Astrocyte (in vitro differentiated cells and primary cell): ENCODE results near the gene C4orf51. TPM values are rescaled to one million over a fixed set of nuclear protein-coding genes. Genes with fewer than 3 reads are reported as not detected.

Experiments
- DNase-seq: peaks from one replicate; pipeline ENCODE4 v3.0.0-alpha.2; 2010; ENCODE audit warnings: low read depth
- FAIRE-seq: peaks from 2 replicates; lab custom pipeline; 2011; peaks lifted over from hg19 to GRCh38; lab: Jason Lieb, UNC
- H2AFZ ChIP-seq: 2 replicates; pipeline ENCODE4 v1.6.0; 2012; ENCODE audit warnings: low read depth, low read length, inconsistent platforms
- H3K27ac ChIP-seq: 2 replicates; pipeline ENCODE4 v1.5.1; 2011; ENCODE audit warnings: low read depth, low read length, inconsistent platforms
- H3K27me3 ChIP-seq: 2 replicates; pipeline ENCODE4 v1.6.0; 2011; ENCODE audit warnings: low read length, inconsistent platforms; ENCODE audit not compliant: insufficient read depth
- H3K36me3 ChIP-seq: 2 replicates; pipeline ENCODE4 v1.5.1; 2011; ENCODE audit warnings: low read length, inconsistent platforms; ENCODE audit not compliant: insufficient read depth
- H3K4me1 ChIP-seq: 2 replicates; pipeline ENCODE4 v1.5.1; 2011; ENCODE audit warnings: low read length, inconsistent platforms; ENCODE audit not compliant: insufficient read depth
- H3K4me2 ChIP-seq: 2 replicates; pipeline ENCODE4 v1.6.0; 2012; ENCODE audit warnings: low read length, inconsistent platforms
- H3K4me3 ChIP-seq: 2 replicates; pipeline ENCODE4 v1.5.1; 2011; ENCODE audit warnings: low read depth, mild to moderate bottlenecking, low read length, inconsistent platforms; ENCODE audit not compliant: insufficient read depth
- H3K79me2 ChIP-seq: 2 replicates; pipeline ENCODE4 v1.6.0; 2012; ENCODE audit warnings: mild to moderate bottlenecking, low read length, inconsistent platforms; ENCODE audit not compliant: insufficient read depth
- H3K9ac ChIP-seq: 2 replicates; pipeline ENCODE4 v1.6.0; 2012; ENCODE audit warnings: mild to moderate bottlenecking, low read length, inconsistent platforms
- H3K9me3 ChIP-seq: 2 replicates; pipeline ENCODE4 v1.5.1; 2012; ENCODE audit warnings: low read depth, mild to moderate bottlenecking, low read length, inconsistent platforms; ENCODE audit not compliant: insufficient read depth
- H4K20me1 ChIP-seq: 2 replicates; pipeline ENCODE4 v1.6.0; 2012; ENCODE audit warnings: low read length, inconsistent platforms; ENCODE audit not compliant: insufficient read depth
- H3K27ac Mint-ChIP-seq: one replicate; pipeline ENCODE4 v1.8.0; 2021; ENCODE audit warnings: mild to moderate bottlenecking, mixed read lengths; ENCODE audit not compliant: unreplicated experiment
- H3K27me3 Mint-ChIP-seq: one replicate; pipeline ENCODE4 v1.8.0; 2021; ENCODE audit warnings: low read depth, mixed read lengths; ENCODE audit not compliant: unreplicated experiment
- H3K36me3 Mint-ChIP-seq: one replicate; pipeline ENCODE4 v1.8.0; 2021; ENCODE audit warnings: low read depth, mixed read lengths; ENCODE audit not compliant: unreplicated experiment
- H3K4me1 Mint-ChIP-seq: one replicate; pipeline ENCODE4 v1.8.0; 2021; ENCODE audit warnings: low read depth, mixed read lengths; ENCODE audit not compliant: unreplicated experiment
- H3K4me3 Mint-ChIP-seq: one replicate; pipeline ENCODE4 v1.8.0; 2021; ENCODE audit warnings: mild to moderate bottlenecking, moderate library complexity, mixed read lengths; ENCODE audit not compliant: unreplicated experiment
- H3K9me3 Mint-ChIP-seq: one replicate; pipeline ENCODE4 v1.8.0; 2021; ENCODE audit warnings: mild to moderate bottlenecking, mixed read lengths; ENCODE audit not compliant: unreplicated experiment
- EZH2 ChIP-seq: IDR thresholded peaks from 2 replicates; pipeline ENCODE4 v1.6.1; 2012; ENCODE audit warnings: mild to moderate bottlenecking, low read length, inconsistent platforms; ENCODE audit not compliant: insufficient read depth
- total RNA-seq: library from RNA; stranded (reverse); gene quantifications from 2 replicates; pipeline ENCODE4 v1.2.1, GENCODE V29; 2021
- TF ChIP-seq, protein P1 (sequence below): IDR thresholded peaks from 2 replicates; pipeline ENCODE4 v1.5.1; 2011; ENCODE audit warnings: low read depth, mild to moderate bottlenecking, inconsistent platforms, low read length, moderate library complexity; ENCODE audit not compliant: insufficient read depth

The C4orf51 gene
- total RNA-seq, 1 donor from 2014 or later, result not detected

DNA sequence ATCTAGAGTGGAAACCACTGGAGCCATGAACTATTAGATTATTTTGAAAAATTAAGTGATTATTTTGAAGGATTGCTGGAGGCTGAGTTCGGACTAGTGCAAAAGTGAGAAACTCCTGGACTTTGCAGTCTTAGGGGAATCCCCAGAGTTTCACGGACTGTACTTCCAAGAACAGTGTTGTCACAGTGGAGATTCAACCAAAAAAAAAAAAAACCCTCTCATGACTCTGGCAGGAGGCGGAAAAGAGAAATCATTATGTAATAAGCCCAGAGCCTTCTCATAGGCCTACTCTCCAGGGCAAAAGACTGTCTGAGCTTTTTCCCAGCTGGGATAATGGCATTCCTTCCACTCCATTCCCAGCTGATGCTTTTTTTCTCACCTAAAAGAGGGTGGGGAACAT lies 16.8 kb upstream of the C4orf51 start:
- DNase-seq, result no peak
- Histone ChIP-seq H3K27ac (no peak overlapping the region), H3K9ac (no peak overlapping the region), H3K9me3 (no peaks in the 10 kb centered on the region), H3K4me1 (no peaks in the 10 kb centered on the region), H2AFZ (no peak overlapping the region), H3K4me2 (no peak overlapping the region), H3K27me3 (no peaks in the 10 kb centered on the region), H3K79me2 (no peaks in the 10 kb centered on the region), H3K36me3 (no peaks in the 10 kb centered on the region), H4K20me1 (no peaks in the 10 kb centered on the region), H3K4me3 (no peak overlapping the region)
- Mint-ChIP-seq H3K36me3 (peaks cover 4% of the 10 kb centered on the region), H3K27me3 (no peaks in the 10 kb centered on the region), H3K9me3 (no peaks in the 10 kb centered on the region), H3K4me3 (no peak overlapping the region), H3K27ac (no peak overlapping the region), H3K4me1 (no peaks in the 10 kb centered on the region)
- no peak for FAIRE-seq
- TF ChIP-seq, protein P1, sequence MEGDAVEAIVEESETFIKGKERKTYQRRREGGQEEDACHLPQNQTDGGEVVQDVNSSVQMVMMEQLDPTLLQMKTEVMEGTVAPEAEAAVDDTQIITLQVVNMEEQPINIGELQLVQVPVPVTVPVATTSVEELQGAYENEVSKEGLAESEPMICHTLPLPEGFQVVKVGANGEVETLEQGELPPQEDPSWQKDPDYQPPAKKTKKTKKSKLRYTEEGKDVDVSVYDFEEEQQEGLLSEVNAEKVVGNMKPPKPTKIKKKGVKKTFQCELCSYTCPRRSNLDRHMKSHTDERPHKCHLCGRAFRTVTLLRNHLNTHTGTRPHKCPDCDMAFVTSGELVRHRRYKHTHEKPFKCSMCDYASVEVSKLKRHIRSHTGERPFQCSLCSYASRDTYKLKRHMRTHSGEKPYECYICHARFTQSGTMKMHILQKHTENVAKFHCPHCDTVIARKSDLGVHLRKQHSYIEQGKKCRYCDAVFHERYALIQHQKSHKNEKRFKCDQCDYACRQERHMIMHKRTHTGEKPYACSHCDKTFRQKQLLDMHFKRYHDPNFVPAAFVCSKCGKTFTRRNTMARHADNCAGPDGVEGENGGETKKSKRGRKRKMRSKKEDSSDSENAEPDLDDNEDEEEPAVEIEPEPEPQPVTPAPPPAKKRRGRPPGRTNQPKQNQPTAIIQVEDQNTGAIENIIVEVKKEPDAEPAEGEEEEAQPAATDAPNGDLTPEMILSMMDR, result no peak
- no peak for TF ChIP-seq EZH2

DNA sequence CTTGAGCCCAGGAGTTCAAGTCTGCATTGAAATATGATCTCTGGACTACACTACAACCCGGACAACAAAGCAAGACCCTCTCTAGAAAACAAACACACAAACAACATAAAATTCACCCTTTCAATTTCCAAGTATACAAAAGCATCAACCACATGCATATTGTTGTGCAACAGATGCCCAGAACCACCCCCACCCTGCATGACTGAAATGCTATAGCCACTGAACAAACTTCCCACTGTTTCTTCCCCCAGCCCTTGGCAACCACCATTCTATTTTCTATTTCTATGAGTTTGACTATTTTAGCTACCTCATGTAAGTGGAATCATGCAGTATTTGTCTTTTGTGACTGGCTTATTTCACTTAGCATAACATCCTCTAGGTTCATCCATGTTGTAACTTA lies 14.2 kb upstream of the C4orf51 start:
- DNase-seq (no peak), FAIRE-seq (no peak)
- H3K9me3 Mint-ChIP-seq, result no peaks in the 10 kb centered on the region
- H3K36me3 Mint-ChIP-seq, result peaks cover 2% of the 10 kb centered on the region
- no peaks in the 10 kb centered on the region for H3K27me3 ChIP-seq
- H3K4me3 ChIP-seq, result no peak overlapping the region
- TF ChIP-seq EZH2, result no peak
- TF ChIP-seq, protein P1, result no peak
- H3K9me3 ChIP-seq, result no peaks in the 10 kb centered on the region
- H3K27me3 Mint-ChIP-seq, result no peaks in the 10 kb centered on the region
- no peaks in the 10 kb centered on the region for H3K36me3 ChIP-seq
- H3K4me3 Mint-ChIP-seq, result no peak overlapping the region
- no peak overlapping the region for H3K9ac ChIP-seq
- H2AFZ ChIP-seq, result no peak overlapping the region
- no peaks in the 10 kb centered on the region for H3K79me2 ChIP-seq
- H3K27ac ChIP-seq, result no peak overlapping the region
- no peak overlapping the region for H3K4me2 ChIP-seq
- H3K27ac Mint-ChIP-seq, result no peak overlapping the region
- no peaks in the 10 kb centered on the region for H3K4me1 ChIP-seq
- no peaks in the 10 kb centered on the region for H3K4me1 Mint-ChIP-seq
- no peaks in the 10 kb centered on the region for H4K20me1 ChIP-seq

DNA sequence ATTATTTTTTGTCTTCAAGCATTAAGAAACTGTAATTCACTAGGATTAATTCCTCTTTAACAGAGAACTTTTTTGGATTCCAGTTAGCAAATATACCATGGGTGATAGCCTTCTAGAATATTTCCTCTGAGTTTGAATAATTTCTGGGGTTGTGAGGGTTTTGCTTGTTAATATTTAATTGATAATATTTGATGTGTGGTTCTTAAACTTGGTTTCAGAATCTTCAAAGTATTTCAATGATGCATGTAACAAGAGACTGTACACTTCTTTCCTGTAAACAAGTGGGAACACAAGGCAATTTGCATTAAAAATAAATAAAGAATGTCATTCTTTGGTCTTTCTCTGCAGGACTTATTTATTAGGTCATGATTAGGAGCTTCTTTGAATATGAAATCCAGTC lies 9.5 kb upstream of the C4orf51 start:
- H3K27me3 Mint-ChIP-seq, result no peaks in the 10 kb centered on the region
- no peak for TF ChIP-seq EZH2
- TF ChIP-seq, protein P1, result no peak
- H3K4me1 ChIP-seq, result no peaks in the 10 kb centered on the region
- no peaks in the 10 kb centered on the region for H3K9me3 ChIP-seq
- no peaks in the 10 kb centered on the region for H3K36me3 ChIP-seq
- H3K4me1 Mint-ChIP-seq, result no peaks in the 10 kb centered on the region
- H3K27ac Mint-ChIP-seq, result no peak overlapping the region
- no peak overlapping the region for H3K27ac ChIP-seq
- no peaks in the 10 kb centered on the region for H3K9me3 Mint-ChIP-seq
- H3K4me2 ChIP-seq, result no peak overlapping the region
- H3K36me3 Mint-ChIP-seq, result no peaks in the 10 kb centered on the region
- no peak overlapping the region for H3K4me3 ChIP-seq
- H2AFZ ChIP-seq, result no peak overlapping the region
- FAIRE-seq (no peak), DNase-seq (no peak)
- H4K20me1 ChIP-seq, result no peaks in the 10 kb centered on the region
- no peak overlapping the region for H3K9ac ChIP-seq
- no peak overlapping the region for H3K4me3 Mint-ChIP-seq
- no peaks in the 10 kb centered on the region for H3K27me3 ChIP-seq
- H3K79me2 ChIP-seq, result no peaks in the 10 kb centered on the region
